Cerebellar cortex (tissue), 1 donor: ENCODE measurements around the gene LTBP3.

ENCODE experiments used
- DNase-seq: peaks from one replicate; pipeline ENCODE4 v3.0.0-alpha.2; 2015; ENCODE audit warnings: low spot score

The LTBP3 gene

DNA sequence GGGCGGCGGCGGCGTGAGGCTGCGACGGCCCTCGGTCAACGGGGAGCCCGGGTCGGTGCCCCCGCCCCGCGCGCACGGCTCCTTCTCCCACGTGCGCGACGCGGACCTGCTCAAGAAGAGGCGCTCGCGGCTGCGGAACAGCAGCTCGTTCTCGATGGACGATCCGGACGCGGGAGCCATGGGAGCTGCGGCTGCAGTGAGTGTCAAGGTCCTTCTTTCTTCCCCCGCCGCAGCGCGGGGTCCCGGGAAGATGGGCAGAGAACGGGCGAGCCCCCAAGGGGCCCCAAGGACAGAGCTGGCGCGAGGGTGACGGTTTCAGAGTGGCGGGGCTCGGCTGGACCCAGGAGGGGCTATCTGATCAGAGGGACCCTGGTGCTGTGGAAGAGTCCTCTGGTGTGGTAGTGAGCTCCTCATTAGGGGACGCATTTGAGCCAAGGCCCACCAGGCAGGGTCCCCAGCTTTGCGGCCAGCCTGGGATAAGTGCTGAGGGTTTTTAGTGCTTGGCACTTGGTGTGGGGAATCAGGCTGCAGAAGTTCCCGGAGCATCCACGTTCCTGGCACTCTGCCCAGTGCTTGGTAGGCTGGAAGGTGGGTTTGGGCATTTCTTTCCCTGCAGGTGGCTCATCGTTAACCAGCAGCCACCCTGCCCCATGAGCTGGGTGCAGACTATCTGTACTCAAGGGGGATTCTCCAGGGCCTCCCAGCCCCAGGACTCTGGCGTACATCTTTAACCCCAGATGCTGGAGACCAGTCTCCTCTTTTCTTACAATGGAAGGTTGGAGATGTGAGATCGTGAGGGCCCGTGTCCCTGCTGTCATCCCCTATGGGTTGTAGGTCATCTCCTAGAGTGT is 27.5 kb upstream of the LTBP3 start:
- DNase-seq, result peak; percentile 23

DNA sequence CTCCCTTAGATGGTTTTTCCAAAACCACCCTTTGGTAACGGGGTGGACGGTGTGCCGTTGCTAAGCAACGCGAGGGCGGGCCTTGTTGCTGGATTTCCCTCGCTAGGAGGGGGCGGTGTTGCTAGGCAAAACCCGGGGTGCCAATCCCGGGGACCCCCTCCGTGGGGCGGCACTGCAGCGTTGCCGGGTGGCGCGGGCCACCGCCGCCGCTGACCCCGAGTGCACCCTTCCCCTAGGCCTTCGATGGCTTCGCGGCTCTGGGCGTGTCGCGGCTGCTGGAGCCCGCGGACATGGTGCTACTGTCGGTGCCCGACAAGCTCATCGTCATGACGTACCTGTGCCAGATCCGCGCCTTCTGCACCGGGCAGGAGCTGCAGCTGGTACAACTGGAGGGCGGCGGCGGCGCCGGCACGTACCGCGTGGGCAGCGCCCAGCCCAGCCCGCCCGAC is 26.6 kb upstream of the LTBP3 start:
- DNase-seq, result peak; percentile 60

DNA sequence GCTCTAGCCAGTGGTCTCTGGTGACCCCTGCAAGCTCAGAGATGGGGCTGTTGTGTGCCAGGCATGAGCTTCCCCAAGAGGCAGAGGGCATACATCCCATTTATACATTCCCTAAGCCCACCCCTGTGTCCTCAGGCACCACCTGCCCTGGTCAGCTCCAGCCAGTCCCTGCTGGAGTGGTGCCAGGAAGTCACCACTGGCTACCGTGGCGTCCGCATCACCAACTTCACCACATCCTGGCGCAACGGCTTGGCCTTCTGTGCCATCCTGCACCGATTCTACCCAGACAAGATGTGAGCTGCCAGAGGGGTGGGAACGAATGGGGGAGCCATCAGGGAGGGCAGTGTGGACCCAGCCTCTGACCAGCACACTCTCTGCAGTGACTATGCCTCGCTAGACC is 25.9 kb upstream of the LTBP3 start:
- DNase-seq, result no peak

DNA sequence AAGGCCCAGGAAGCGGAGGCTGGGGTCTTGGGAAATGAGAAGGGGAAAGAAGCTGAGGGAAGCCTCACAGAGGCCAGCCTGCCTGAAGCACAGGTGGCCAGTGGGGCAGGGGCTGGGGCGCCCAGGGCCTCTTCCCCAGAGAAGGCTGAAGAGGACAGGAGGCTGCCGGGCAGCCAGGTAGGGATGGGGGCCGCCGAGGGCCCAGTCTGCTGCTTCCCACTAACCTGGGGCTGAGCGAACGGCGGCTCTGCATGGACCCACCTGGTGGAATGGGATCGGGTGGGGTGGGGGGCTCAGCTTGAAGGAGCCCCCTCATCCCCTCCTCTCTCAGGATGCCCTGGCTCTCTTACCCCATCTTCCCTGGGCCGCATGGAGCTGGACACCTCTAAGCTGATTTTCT is 25.4 kb upstream of the LTBP3 start:
- no peak for DNase-seq

DNA sequence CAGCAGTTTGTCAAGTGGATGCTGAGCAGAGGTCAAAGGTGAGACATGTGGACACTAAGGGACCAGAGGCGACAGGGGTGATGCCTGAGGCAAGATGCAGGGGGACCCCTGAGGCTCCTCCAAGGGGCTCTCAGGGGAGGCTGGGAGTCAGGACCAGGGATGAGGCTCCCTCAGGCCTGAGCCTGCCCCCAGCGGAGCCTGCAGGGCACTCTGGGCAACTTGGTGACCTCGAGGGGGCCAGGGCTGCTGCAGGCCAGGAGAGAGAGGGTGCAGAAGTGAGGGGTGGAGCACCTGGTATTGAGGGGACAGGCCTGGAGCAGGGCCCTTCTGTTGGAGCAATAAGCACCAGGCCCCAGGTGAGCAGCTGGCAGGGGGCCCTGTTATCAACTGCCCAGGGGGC is 23.8 kb upstream of the LTBP3 start:
- no peak for DNase-seq

- no peak for DNase-seq
These were observed 22.6 kb upstream of the LTBP3 start for GRCh38 chr11:65580756-65581155.

- DNase-seq, result no peak
These were observed 22.0 kb upstream of the LTBP3 start for GRCh38 chr11:65580031-65580692.

- no peak for DNase-seq
These were observed 21.1 kb upstream of the LTBP3 start for GRCh38 chr11:65579291-65579690.

GRCh38 chr11:65578667-65579066 is 20.5 kb upstream of the LTBP3 start:
- no peak for DNase-seq

DNA sequence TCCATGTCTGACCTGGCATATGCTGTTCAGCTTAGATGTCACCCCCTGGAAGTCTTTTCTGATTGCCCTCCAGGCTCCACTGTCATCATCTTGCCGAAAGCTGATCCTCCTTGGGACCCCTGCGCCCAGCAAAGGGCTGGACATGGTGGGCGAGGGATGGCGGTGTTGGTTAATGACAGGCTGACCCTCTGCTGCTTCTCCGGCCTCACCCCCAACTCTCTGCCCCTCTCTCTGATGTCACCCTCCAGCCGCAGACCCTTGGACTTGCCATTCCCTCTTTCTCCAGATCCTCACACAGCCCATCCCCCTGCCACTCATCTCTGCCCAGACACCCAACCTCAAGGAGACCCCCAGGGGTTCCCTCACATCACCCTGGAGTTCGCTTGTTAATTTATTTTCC is 20.0 kb upstream of the LTBP3 start:
- no peak for DNase-seq

DNA sequence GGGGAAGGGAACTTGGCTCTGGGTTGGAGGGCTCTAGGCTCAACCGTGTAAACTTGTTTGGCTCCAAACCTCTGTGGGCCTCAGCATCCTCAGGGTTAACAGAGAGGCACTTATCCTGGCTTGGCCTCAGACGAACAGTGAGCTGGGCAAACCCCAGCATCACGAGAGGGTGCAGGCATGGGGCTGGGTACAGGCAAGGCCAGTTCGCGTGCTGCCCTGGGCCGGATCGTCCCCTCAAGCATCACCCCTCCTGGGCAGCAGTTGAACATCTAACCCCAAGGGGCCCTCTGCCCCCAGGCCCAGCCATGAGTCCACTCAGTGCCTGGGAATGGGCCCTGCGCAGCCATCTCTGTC is 19.6 kb upstream of the LTBP3 start:
- DNase-seq, result no peak

- DNase-seq, result no peak
These were observed 19.0 kb upstream of the LTBP3 start for GRCh38 chr11:65576867-65577755.

GRCh38 chr11:65576232-65576866 is 18.2 kb upstream of the LTBP3 start:
- no peak for DNase-seq

- no peak for DNase-seq
These were observed 17.5 kb upstream of the LTBP3 start, which contains the start of gene EHBP1L1 for GRCh38 chr11:65575568-65576231. Gene EHBP1L1 (plus strand): TSS chr11:65576053. CDS start chr11:65576303, 250 bp downstream.

DNA sequence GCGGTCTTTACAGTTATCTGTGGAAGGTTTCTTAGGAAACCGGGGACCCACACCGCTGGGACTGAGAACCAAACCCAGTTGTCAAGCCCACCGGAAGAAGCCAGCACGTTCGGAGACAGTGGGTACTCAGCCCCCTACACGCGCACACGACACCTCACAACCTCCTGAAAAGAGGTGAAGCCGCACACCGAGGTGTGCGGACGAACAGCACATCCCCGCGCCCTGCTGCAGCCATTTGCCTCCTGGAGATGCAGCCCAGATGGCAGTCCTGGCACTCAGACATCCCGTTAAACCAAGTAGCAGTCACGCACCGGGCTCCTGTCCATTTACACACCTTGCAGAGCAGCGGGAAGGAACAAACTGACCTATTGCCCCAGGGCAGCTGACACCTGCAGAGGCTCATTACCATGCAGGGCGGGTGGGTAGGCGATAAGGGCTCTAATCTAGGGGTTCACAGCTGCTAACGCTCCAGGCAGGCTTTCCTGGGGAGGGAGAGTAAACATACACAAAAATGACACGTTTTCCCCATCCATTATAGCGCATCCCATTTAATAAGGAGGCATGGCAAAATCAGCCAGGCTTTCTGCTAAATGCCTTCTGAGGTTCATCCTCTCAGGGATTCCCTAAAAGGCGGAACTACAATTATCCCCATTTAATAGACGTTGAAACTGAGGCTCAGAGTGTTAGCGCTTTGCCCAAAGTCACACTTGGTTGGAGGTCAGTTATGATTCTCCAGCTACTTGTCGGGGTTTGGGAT is 16.8 kb upstream of the LTBP3 start:
- peak; percentile 87 for DNase-seq

- peak; percentile 77 for DNase-seq
These were observed 16.1 kb upstream of the LTBP3 start for GRCh38 chr11:65574109-65574810.

DNA sequence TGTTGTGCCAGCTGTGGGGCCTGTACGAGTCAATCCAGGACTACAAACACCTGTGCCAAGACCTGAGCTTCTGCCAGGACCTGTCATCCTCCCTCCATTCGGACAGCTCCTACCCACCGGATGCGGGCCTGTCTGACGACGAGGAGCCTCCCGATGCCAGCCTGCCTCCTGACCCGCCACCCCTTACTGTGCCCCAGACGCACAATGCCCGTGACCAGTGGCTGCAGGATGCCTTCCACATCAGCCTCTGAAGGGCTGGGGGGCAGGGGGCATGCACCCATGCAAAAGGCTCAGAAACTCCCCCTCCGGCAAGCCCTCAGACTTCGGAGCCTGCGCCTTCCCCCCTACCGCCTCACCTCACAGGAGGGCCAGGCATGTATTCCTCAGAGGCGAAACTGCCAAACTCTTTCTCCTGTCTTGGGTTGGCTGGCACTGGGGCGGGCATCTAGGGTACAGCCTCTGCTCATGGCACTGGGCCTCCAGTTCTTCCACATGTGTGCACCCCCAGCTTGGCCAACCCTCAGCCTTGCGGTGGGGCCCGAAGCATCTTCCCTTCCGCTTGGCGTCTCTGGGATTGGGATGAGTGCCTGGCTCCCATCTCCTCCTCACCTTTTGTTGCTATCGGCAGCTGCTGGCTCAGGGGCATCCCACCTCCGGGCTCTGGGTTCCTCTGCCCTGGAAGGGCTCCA is 15.4 kb upstream of the LTBP3 start:
- no peak for DNase-seq

DNA sequence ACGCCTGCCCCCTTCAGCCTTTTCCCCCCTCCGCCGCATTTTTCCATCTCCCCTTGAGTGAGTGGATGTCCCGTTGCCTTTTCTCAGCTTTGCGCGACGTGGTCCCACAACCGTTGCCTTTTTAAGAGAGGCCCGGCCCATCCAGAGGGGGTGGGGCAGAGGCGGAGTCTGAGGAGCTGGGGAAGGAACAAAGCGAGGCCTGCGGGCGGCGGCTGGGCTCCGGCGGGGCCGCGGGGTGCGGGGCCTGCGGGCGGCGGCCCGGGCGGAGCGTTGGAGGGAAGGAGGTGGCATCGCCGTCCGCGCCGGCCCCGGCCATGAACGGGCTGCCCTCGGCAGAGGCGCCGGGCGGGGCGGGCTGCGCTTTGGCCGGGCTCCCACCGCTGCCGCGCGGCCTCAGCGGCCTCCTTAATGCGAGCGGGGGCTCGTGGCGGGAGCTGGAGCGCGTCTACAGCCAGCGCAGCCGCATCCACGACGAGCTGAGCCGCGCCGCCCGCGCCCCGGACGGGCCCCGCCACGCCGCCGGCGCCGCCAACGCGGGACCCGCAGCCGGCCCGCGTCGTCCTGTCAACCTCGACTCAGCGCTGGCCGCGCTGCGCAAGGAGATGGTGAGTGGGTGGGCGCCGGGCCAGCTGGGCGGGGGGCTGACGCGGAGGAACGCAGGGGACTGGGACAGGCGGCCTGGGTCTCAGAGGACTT is 14.3 kb upstream of the LTBP3 start, which contains the start of gene FAM89B:
FAM89B (plus strand) TSS at position 183 of the 696 bp plus-strand sequence; CDS start at position 315, 132 bp downstream.
- peak; percentile 92 for DNase-seq

DNA sequence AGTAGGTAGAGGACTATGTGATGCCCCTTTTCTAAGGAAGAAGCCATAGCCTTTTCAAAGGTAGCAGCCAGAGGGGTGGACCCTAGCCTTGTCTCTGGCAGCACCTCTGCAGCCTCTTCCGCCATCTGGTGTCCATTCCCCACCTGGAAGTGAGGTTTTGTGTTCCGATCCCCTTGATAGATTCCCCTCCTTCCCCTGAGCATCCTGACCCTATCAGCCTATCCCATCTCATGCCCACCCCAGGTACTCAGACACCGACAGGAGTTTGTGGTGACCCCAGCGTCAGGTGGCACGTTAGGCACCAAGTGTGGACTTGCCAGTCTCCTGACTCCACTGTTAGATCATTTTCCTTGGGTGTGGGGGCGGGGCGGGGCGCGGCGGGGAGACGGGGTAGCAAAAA is 13.8 kb upstream of the LTBP3 start:
- peak; percentile 77 for DNase-seq
